GM18511 (cell line): ENCODE results near the gene CRYZ.

Source experiments
- ATAC-seq: cut with Tn5 transposase; IDR thresholded peaks from one replicate; pipeline ENCODE4 v1.9.1; 2021; ENCODE audit warnings: mild to moderate bottlenecking, moderate library complexity; ENCODE audit not compliant: unreplicated experiment

CRYZ gene

DNA sequence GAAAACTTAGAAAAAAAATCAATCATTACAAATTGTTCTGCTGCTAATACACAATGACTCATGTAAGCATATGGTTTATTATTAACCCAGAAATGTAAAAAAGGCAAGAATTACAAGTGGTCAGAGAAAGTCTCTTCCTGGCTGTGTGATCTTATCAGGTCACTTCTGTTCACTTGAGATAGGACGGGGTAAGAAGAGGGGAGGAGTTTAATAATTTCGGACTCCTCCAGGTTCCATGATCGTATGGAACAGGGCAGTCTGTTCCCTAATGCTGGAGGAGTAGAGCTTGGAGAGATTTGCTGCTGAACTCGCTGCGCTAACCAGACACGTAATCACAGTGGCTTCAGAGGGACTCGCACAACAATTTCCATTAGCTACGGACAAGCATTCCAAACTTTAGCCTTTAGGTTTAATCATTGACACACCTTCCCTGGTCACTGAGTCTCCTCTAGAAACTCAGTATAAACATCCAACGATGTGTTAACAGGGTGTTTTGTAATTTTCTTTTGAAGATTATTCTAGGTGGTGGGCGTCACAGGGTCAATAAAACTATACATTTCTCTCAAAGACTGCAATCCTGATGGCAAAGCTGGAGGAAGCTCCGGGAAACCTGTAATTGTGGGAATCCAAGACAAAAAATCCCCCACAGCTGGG is 1.3 kb downstream of the CRYZ start:
- peak; percentile 38 for ATAC-seq

- ATAC-seq: peak; percentile 13
These were observed 2.9 kb downstream of the CRYZ start for GRCh38 chr1:74729741-74730478.

- no peak for ATAC-seq
These were observed 4.1 kb downstream of the CRYZ start for GRCh38 chr1:74728736-74729135.

DNA sequence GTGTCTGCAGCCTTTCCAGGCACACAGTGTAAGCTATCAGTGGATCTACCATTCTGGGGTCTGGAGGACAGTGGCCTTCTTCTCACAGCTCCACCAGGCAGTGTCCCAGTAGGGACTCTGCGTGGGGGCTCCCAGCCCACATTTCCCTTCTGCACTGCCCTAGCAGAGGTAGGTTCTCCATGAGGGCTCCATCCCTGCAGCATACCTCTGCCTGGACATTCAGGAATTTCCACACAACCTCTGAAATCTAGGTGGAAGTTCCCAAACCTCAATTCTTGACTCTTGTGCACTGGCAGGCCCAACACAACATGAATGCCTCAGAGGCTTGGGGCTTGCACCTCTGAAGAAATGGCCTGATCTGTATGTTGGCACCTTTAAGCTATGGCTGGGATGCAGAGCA is 6.8 kb downstream of the CRYZ start:
- no peak for ATAC-seq

DNA sequence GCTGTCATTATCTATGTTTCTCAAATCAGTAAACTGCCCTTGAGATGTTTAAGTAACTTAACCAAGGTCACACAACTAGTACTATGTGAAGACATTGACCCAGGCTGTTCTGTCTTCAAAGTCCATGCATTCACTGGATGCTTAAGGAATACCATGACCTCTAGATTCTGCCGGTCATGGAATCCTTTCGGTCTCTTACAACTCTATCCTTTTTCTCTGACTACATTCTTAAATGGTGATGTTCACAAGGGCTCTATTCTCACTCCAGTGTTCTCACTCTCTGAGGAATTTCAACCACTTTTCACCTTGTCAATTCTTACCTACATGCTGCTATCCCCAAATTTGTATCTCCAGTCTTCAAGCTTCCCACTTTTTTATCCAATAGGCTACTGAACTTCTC is 15.2 kb downstream of the CRYZ start:
- no peak for ATAC-seq

GRCh38 chr1:74716822-74717221 is 16.0 kb downstream of the CRYZ start:
- no peak for ATAC-seq

GRCh38 chr1:74715806-74716205 is 17.0 kb downstream of the CRYZ start:
- no peak for ATAC-seq

DNA sequence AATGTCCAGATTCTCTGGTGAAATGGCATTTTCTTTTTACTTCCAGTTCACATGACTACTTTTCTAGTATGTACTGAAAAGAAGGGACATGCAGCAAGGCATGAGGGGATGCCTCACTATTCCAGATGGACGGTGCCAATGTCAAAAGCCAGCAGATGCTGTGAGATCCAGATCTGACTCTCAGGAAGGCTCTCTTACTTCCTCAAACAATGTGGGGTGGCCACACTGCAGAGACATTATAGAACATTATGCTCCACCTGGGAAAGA is 17.7 kb downstream of the CRYZ start:
- no peak for ATAC-seq

DNA sequence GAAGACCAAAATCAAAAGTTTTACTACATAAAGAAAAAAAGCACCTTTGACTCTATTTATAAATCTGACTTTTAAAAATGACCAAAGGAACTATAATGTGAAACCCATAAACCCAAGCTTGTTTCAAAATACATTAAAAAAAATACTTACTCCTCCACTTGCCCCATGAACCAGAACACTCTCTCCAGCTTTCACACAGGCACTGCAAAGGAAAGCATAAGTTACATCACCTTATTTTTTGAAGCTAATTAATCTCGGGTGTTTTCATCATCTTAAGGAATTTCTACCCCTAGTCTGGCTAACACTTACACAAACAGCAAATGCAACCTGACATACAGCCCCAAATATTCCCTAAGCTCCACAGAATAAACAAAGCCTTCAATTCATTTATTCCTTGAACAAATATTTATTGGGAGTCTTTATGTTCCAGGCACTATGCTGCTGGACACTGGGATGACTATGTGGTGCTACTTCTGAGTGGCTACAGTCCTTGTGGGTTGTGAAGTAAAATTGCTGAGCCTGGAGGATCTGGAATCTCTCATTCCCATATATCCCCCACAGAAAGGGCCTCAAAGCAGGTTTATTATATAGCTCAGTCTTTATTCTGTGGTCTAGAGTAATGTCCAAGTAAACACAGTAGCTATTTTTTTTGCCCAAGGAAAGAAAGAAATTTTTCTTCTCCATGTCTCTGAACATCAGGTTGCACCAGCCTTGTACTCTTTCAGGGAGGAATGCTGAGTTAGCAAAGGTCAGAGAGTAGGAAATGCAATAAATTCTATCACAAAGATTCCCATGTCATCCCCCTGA is 18.2 kb downstream of the CRYZ start:
- ATAC-seq: peak; percentile 78

DNA sequence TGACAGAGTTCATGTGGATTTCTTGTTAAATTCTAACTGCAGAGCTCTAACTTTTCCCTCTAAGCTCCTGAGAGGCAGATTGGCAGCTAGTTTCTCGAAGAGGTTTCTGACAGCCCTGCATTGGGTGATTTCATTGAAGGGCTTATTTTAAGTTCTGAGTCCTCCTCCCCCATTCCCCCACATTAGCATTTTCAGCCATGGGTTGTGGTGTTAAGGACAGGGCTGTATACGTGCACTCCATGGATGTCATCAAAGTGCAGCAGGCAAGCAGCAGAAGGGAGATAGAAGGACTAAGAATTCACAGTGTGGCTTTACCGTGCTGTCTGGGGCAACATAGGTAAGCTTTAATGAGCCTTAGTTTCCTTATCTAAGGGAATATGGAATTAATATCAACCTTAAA is 19.0 kb downstream of the CRYZ start:
- peak; percentile 33 for ATAC-seq

DNA sequence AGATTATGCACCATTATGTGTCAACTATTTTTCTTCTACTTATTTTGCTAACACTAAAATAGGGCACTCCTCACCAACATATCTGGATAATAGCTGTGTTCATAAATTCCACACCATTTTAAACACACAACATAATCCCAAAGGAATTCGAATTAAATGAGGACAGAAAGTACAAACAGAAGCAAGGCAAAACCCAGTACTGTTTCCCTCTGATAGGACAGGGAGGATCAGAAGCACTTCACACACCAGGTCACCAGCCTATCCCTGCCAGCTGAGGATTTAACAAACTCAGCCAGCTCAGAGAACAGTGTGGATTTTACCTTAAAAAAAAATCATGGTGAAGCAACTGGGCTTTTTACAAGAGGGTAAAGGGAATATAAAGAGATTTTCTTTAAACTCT is 20.0 kb downstream of the CRYZ start:
- no peak for ATAC-seq

- ATAC-seq: no peak
These were observed 29.3 kb downstream of the CRYZ start for GRCh38 chr1:74703386-74704182.

DNA sequence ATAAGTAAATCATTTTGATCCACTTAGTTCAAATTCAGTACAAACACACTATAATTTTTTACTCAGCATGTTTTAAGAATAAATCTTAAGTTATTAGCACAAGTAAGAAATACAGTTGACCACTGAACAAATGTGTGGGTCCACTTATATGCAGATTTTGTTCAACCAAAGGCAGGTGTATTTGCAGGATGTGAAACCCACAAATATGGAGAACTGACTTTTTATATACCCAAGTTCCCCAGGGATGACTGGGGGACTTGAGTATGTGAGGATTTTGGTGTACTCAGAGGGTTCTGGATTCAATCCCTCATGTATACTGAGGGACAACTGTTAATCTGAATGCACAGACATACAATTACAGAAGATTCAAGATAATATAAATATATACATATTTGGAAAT is 33.5 kb downstream of the CRYZ start:
- ATAC-seq: peak; percentile 56

GRCh38 chr1:74697832-74698231 is 35.0 kb downstream of the CRYZ start:
- ATAC-seq: no peak

DNA sequence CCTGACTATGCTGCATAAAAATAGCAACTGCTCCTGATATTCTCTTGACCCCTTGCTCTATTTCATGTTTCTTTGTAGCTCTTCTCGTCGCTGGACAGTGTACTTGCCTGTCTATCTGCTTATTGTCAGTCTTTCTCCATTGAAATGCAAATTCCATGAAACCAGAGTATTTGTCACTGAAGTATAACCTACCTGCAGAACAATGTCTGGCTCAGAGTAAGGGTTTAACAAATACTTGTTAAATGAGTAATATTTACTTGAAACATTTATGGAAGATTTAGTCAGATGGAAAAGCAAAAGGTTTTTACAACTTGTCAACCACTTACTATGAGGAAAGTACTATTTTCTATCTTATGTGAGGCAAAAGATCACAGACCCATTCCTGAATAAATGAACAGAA is 39.4 kb downstream of the CRYZ start:
- ATAC-seq: no peak

DNA sequence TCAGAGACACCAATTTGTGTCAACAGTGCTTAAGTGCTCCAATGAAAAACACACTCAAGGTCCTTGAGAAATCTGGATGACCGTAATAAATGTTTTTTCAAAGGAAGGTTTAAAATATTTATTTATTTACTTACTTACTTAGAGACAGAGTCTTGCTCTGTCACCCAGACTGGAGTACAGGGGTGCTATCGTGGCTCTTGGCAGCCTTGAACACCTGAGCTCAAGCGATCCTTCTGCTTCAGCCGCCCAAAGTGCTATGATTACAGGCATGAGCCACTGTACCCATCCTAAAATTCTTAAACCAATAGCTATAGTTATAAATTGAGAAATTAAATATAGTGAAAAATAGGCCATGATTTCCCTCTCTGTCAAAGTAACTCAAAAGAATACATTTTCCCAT is 41.9 kb downstream of the CRYZ start:
- no peak for ATAC-seq

GRCh38 chr1:74690364-74690696 is 42.5 kb downstream of the CRYZ start:
- peak; percentile 6 for ATAC-seq

DNA sequence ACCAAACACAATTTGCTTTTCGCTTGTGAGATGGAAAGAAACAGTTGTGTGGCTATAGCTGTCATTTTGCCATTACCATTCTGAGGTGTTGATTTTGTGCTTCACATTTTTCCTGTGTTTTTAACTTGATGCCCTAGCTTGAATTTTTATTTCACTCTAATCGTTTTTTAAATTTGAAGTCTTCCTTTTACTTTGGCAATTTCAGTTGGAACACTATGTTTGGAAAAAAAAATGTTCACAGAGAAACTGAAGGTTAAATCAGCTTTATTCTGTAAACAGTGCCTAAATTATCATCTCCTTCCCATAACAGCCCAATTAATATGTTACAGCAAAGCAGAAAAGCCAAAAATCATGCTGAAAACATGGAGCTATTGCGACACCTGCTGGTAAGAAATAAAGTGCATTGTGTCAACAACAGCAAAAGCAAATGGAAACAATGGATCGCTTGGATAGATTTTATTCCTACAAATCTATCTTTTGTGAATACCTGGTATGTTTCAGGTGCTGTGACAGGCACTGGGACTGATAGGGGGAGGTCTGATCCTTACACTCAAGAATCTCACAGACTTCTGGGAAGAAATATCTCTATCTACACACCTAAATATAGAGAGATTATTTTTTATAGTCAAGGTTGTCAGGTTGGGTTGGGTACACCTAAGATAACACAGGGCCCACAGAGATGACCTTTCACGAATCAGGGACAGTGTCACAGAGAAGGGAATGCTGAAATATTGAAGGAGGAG is 43.1 kb downstream of the CRYZ start:
- peak; percentile 75 for ATAC-seq

DNA sequence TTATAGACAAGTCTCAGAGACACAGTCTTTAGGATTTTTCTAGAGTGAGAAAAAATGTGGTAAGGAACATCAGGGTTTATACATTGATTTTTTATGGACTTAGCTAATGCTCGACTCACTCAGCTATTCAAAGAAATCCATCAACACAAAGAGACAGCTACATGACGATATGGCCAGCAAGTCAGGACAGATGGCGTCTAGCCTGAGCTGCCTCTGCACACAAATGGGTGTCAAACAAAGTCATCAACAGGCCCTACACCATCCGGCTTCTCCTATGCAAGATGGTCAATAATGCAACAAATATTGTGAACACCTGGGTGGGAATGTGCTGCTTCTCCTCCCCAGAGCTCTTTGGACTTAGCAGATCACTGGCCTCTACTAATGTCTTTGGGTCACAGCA is 45.9 kb downstream of the CRYZ start:
- ATAC-seq: no peak

GRCh38 chr1:74684301-74684700 is 48.5 kb downstream of the CRYZ start:
- ATAC-seq: no peak

DNA sequence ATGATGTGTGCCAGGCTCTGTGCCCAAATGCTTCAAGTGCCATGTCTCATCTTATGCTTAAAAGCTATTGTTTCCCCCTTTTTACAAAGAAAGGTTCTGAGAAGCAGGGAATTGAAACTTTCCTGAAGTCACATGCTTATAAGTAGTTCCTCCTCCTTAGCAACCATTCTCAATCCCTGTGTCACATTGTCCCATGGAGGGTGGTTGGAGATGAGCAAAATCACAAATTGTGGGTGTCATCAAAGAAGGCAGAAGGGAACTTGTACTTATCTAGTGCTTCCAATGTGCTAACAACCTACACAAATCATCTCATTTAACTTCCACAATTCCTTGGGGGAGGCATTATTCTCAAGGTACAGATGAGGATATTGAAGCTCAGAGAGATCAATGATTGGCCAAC is 49.2 kb downstream of the CRYZ start:
- no peak for ATAC-seq
